ENCODE data around the gene BRAT1. TPM values are rescaled to one million over a fixed set of nuclear protein-coding genes. Genes with fewer than 3 reads are reported as not detected.

The BRAT1 gene
- total and polyA plus RNA-seq, 2 donors (not counting 1 experiment from before 2014, with no cell fraction given): 36.8 to 68.3 TPM

- Histone ChIP-seq H3K4me1 (ENCODE audit: control insufficient read depth in 2 of 2, insufficient read depth in 2 of 2, low read length in 2 of 2) (peaks cover 9 to 18% of the 10 kb centered on the region in 2 donors), H3K27ac (ENCODE audit: low read length in 2 of 2) (no peak overlapping the region), H3K9me3 (ENCODE audit: control extremely low read depth in 1 of 3, control insufficient read depth in 2 of 3, insufficient read depth in 1 of 3, low read length in 2 of 3) (peaks cover 0 to 10% (median 0%) of the 10 kb centered on the region in 3 donors), H3K9ac (ENCODE audit: low read length) (no peak overlapping the region), H3K79me2 (ENCODE audit: control insufficient read depth, insufficient read depth, low read length) (no peaks in the 10 kb centered on the region), H2AFZ (ENCODE audit: insufficient read depth, low read depth, low read length, poor library complexity, severe bottlenecking) (no peak overlapping the region), H3K4me2 (replicated peaks; ENCODE audit: low read depth, low read length, poor library complexity, severe bottlenecking) (no peak overlapping the region), H3K27me3 (replicated peaks in 1 of 4; ENCODE audit: control extremely low read depth in 1 of 4, control insufficient read depth in 3 of 4, insufficient read depth in 4 of 4, low read length in 3 of 4) (peaks cover 0 to 29% (median 10%) of the 10 kb centered on the region in 4 experiments), H3K36me3 (replicated peaks in 1 of 2; ENCODE audit: control extremely low read depth in 1 of 2, control insufficient read depth in 1 of 2, extremely low read depth in 1 of 2, insufficient read depth in 2 of 2, low read length in 1 of 2) (no peaks in the 10 kb centered on the region), H3K4me3 (ENCODE audit: control extremely low read depth in 1 of 5, extremely low read depth in 1 of 5, insufficient read depth in 1 of 5, low read depth in 2 of 5, low read length in 4 of 5) (no peak overlapping the region), H4K20me1 (ENCODE audit: control insufficient read depth, insufficient read depth, low read length, poor library complexity, severe bottlenecking) (no peaks in the 10 kb centered on the region)
- Mint-ChIP-seq H3K27me3 (peaks cover 15% of the 10 kb centered on the region), H3K4me3 (no peak overlapping the region), H3K27ac (no peak overlapping the region), H3K9me3 (ENCODE audit: insufficient read depth) (no peaks in the 10 kb centered on the region), H3K4me1 (peaks cover 9% of the 10 kb centered on the region)
- intact Hi-C loops (cut with micrococcal nuclease): no loop called here
- 96% methylated on average over 4 of the region's 6 CpGs for WGBS (ENCODE audit: insufficient coverage)
- ATAC-seq (ENCODE audit: low read depth) (no peak), DNase-seq (no peak)
- CTCF ChIA-PET: interaction anchor here (0.7 to 1.9 kb wide), 3 partner anchors 30 to 49 kb away, joined by 3 to 8 read pairs (median 4); no protein-coding TSS in a partner anchor
- TF ChIP-seq CTCF (IDR thresholded peaks at IDR 0.05): no peak
- TF ChIP-seq EZH2 (IDR thresholded peaks at IDR 0.05; ENCODE audit: borderline replicate concordance, insufficient read depth, low read depth, low read length, poor library complexity, severe bottlenecking): no peak
- POLR2A ChIA-PET: interaction anchor here (0.5 to 1.0 kb wide), 4 partner anchors 10 to 110 kb away, joined by 3 to 4 read pairs (median 3); no protein-coding TSS in a partner anchor
Observed at GRCh38 chr7:2498708-2499107, 56.6 kb downstream of the BRAT1 start.

GRCh38 chr7:2497500-2498336 lies 57.6 kb downstream of the BRAT1 start:
- H3K79me2 ChIP-seq (ENCODE audit: control insufficient read depth, insufficient read depth, low read length): no peaks in the 10 kb centered on the region
- no peak for TF ChIP-seq EZH2 (IDR thresholded peaks at IDR 0.05; ENCODE audit: borderline replicate concordance, insufficient read depth, low read depth, low read length, poor library complexity, severe bottlenecking)
- no peak for TF ChIP-seq CTCF (IDR thresholded peaks at IDR 0.05)
- CTCF ChIA-PET: interaction anchor here (0.7 to 1.9 kb wide), 3 partner anchors 11 to 48 kb away, joined by 3 to 8 read pairs (median 3); no protein-coding TSS in a partner anchor
- intact Hi-C loops (cut with micrococcal nuclease): no loop called here
- POLR2A ChIA-PET: interaction anchor here (0.9 kb wide), 1 partner anchor 11 kb away, joined by 3 read pairs; no protein-coding TSS in a partner anchor
- 25% methylated on average over 21 of the region's 25 CpGs for WGBS (ENCODE audit: insufficient coverage)
- peaks cover 15% of the 10 kb centered on the region for H3K27me3 Mint-ChIP-seq
- peaks cover 0 to 36% (median 10%) of the 10 kb centered on the region in 4 experiments for H3K27me3 ChIP-seq (replicated peaks in 1 of 4; ENCODE audit: control extremely low read depth in 1 of 4, control insufficient read depth in 3 of 4, insufficient read depth in 4 of 4, low read length in 3 of 4)
- no peak overlapping the region for H3K9ac ChIP-seq (ENCODE audit: low read length)
- H2AFZ ChIP-seq (ENCODE audit: insufficient read depth, low read depth, low read length, poor library complexity, severe bottlenecking): no peak overlapping the region
- peak overlapping the region; percentile 40 for H3K4me2 ChIP-seq (replicated peaks; ENCODE audit: low read depth, low read length, poor library complexity, severe bottlenecking)
- no peak for DNase-seq
- ATAC-seq (ENCODE audit: low read depth): no peak
- no peak overlapping the region for H3K4me3 ChIP-seq (ENCODE audit: control extremely low read depth in 1 of 5, extremely low read depth in 1 of 5, insufficient read depth in 1 of 5, low read depth in 2 of 5, low read length in 4 of 5)
- H3K27ac ChIP-seq (ENCODE audit: low read length in 2 of 2): no peak overlapping the region
- H4K20me1 ChIP-seq (ENCODE audit: control insufficient read depth, insufficient read depth, low read length, poor library complexity, severe bottlenecking): no peaks in the 10 kb centered on the region
- no peaks in the 10 kb centered on the region for H3K9me3 Mint-ChIP-seq (ENCODE audit: insufficient read depth)
- no peak overlapping the region for H3K27ac Mint-ChIP-seq
- no peak overlapping the region for H3K4me3 Mint-ChIP-seq
- H3K4me1 Mint-ChIP-seq: peaks cover 9% of the 10 kb centered on the region
- peaks cover 0 to 10% (median 0%) of the 10 kb centered on the region in 3 donors for H3K9me3 ChIP-seq (ENCODE audit: control extremely low read depth in 1 of 3, control insufficient read depth in 2 of 3, insufficient read depth in 1 of 3, low read length in 2 of 3)
- no peaks in the 10 kb centered on the region for H3K36me3 ChIP-seq (replicated peaks in 1 of 2; ENCODE audit: control extremely low read depth in 1 of 2, control insufficient read depth in 1 of 2, extremely low read depth in 1 of 2, insufficient read depth in 2 of 2, low read length in 1 of 2)
- H3K4me1 ChIP-seq (ENCODE audit: control insufficient read depth in 2 of 2, insufficient read depth in 2 of 2, low read length in 2 of 2): peaks cover 9 to 18% of the 10 kb centered on the region in 2 donors

All from B cell (primary cell).